ENCODE data around the gene TIMP4. TPM values are rescaled to one million over a fixed set of nuclear protein-coding genes. Genes with fewer than 3 reads are reported as not detected.

The TIMP4 gene
- polyA plus RNA-seq, 1 donor (not counting 4 experiments of a cell fraction or from before 2014, with no cell fraction given): 0.07 TPM

GRCh38 chr3:12191559-12191958 lies 32.8 kb upstream of the TIMP4 start:
- Histone ChIP-seq H4K20me1 (ENCODE audit: control insufficient read depth, extremely low read depth, insufficient read depth, low read length) (no peaks in the 10 kb centered on the region), H3K36me3 (ENCODE audit: control insufficient read depth in 2 of 2, extremely low read depth in 1 of 2, insufficient read depth in 2 of 2, low read length in 2 of 2) (no peaks in the 10 kb centered on the region), H3K9ac (ENCODE audit: control insufficient read depth, extremely low read depth, insufficient read depth, low read length) (no peak overlapping the region), H3K79me2 (ENCODE audit: control insufficient read depth, insufficient read depth, low read length) (no peaks in the 10 kb centered on the region), H3K4me3 (ENCODE audit: control insufficient read depth in 2 of 3, extremely low read depth in 1 of 3, insufficient read depth in 2 of 3, low read depth in 1 of 3, low read length in 3 of 3) (no peak overlapping the region), H3K4me1 (ENCODE audit: control insufficient read depth, extremely low read depth, insufficient read depth, low read length) (peaks cover 47% of the 10 kb centered on the region), H3K27ac (ENCODE audit: control insufficient read depth, insufficient read depth, low read length) (no peak overlapping the region), H3K9me3 (ENCODE audit: control insufficient read depth, low read depth, low read length) (no peaks in the 10 kb centered on the region), H3K9me1 (ENCODE audit: control insufficient read depth, extremely low read depth, insufficient read depth, low read length) (no peaks in the 10 kb centered on the region), H3K4me2 (ENCODE audit: control insufficient read depth, extremely low read depth, insufficient read depth, low read depth, low read length) (no peak overlapping the region), H2AFZ (ENCODE audit: control insufficient read depth, low read length) (no peak overlapping the region), H3K27me3 (ENCODE audit: control insufficient read depth, extremely low read depth, insufficient read depth, low read length) (no peaks in the 10 kb centered on the region)
- DNase-seq (ENCODE audit: low read depth, low spot score) (no peak), FAIRE-seq (no peak)
- TF ChIP-seq EZH2 (IDR thresholded peaks at IDR 0.05; ENCODE audit: low read length) (no peak), CTCF (optimal IDR thresholded peaks at IDR 0.05 in 1 of 3, IDR thresholded peaks at IDR 0.05 in 1 of 3, conservative IDR thresholded peaks at IDR 0.05 in 1 of 3; ENCODE audit: extremely low read depth in 1 of 3, insufficient read depth in 2 of 3, low read length in 3 of 3) (no peak)
- dilution Hi-C loops (cut with MboI; ENCODE audit: extremely low pct_ligation_motif_present, low sequenced_read_pairs): no loop called here

- H3K27me3 ChIP-seq (ENCODE audit: control insufficient read depth, extremely low read depth, insufficient read depth, low read length): no peaks in the 10 kb centered on the region
- no peaks in the 10 kb centered on the region for H3K79me2 ChIP-seq (ENCODE audit: control insufficient read depth, insufficient read depth, low read length)
- H3K4me2 ChIP-seq (ENCODE audit: control insufficient read depth, extremely low read depth, insufficient read depth, low read depth, low read length): no peak overlapping the region
- TF ChIP-seq CTCF (optimal IDR thresholded peaks at IDR 0.05 in 1 of 3, IDR thresholded peaks at IDR 0.05 in 1 of 3, conservative IDR thresholded peaks at IDR 0.05 in 1 of 3; ENCODE audit: extremely low read depth in 1 of 3, insufficient read depth in 2 of 3, low read length in 3 of 3) (no peak), EZH2 (IDR thresholded peaks at IDR 0.05; ENCODE audit: low read length) (no peak)
- H3K36me3 ChIP-seq (ENCODE audit: control insufficient read depth in 2 of 2, extremely low read depth in 1 of 2, insufficient read depth in 2 of 2, low read length in 2 of 2): no peaks in the 10 kb centered on the region
- H3K9me1 ChIP-seq (ENCODE audit: control insufficient read depth, extremely low read depth, insufficient read depth, low read length): no peaks in the 10 kb centered on the region
- DNase-seq (ENCODE audit: low read depth, low spot score) (no peak), FAIRE-seq (no peak)
- no peak overlapping the region for H2AFZ ChIP-seq (ENCODE audit: control insufficient read depth, low read length)
- H3K4me3 ChIP-seq (ENCODE audit: control insufficient read depth in 2 of 3, extremely low read depth in 1 of 3, insufficient read depth in 2 of 3, low read depth in 1 of 3, low read length in 3 of 3): no peak overlapping the region
- no peaks in the 10 kb centered on the region for H3K9me3 ChIP-seq (ENCODE audit: control insufficient read depth, low read depth, low read length)
- dilution Hi-C loops (cut with MboI; ENCODE audit: extremely low pct_ligation_motif_present, low sequenced_read_pairs): no loop called here
- H3K9ac ChIP-seq (ENCODE audit: control insufficient read depth, extremely low read depth, insufficient read depth, low read length): no peak overlapping the region
- H4K20me1 ChIP-seq (ENCODE audit: control insufficient read depth, extremely low read depth, insufficient read depth, low read length): no peaks in the 10 kb centered on the region
- peaks cover 47% of the 10 kb centered on the region for H3K4me1 ChIP-seq (ENCODE audit: control insufficient read depth, extremely low read depth, insufficient read depth, low read length)
- H3K27ac ChIP-seq (ENCODE audit: control insufficient read depth, insufficient read depth, low read length): no peak overlapping the region
These were observed 32.1 kb upstream of the TIMP4 start for GRCh38 chr3:12190832-12191231.
